IMR-90 (cell line): ENCODE results near the gene SLC5A10. TPM values are rescaled to one million over a fixed set of nuclear protein-coding genes. Genes with fewer than 3 reads are reported as not detected.

Source experiments
- ATAC-seq: fragments of 200-7000 bp; cut with Tn5 transposase; 2 replicates; pipeline ENCODE4 v1.9.1; 2020; ENCODE audit warnings: low read depth, mild to moderate bottlenecking, moderate library complexity
- BruUV-seq: library from RNA; stranded (reverse); fragments of 400-500 nt; replicated peaks from 2 replicates; lab custom pipeline; 2021; lab: Mats Ljungman, UMichigan
- CTCF ChIA-PET: fragments of 300-600 bp; formaldehyde crosslinking; extraction: SDS; loops from one replicate; lab custom pipeline; 2021; ENCODE audit warnings: antibody characterized with exemption; lab: Yijun Ruan, JAX
- POLR2A ChIA-PET: fragments of 300-600 bp; sonication (Branson Sonifier 250); formaldehyde crosslinking; loops from one replicate; lab custom pipeline; 2022; ENCODE audit warnings: antibody characterized with exemption; ENCODE audit not compliant: unreplicated experiment; lab: Charles Lee
- DNase-seq: peaks from one replicate; pipeline ENCODE4 v3.0.0; 2013
- H2AFZ ChIP-seq: replicated peaks from 2 replicates; pipeline ENCODE3; 2013; ENCODE audit warnings: low read length, mild to moderate bottlenecking; ENCODE audit not compliant: poor library complexity
- H2AK5ac ChIP-seq: 2 replicates; pipeline ENCODE4 v1.6.1; 2013; ENCODE audit warnings: low read depth, low read length, inconsistent platforms
- H2AK9ac ChIP-seq: replicated peaks from 2 replicates; pipeline ENCODE3; 2013; ENCODE audit warnings: mild to moderate bottlenecking, low read depth, low read length, moderate library complexity; ENCODE audit not compliant: poor library complexity
- H2BK120ac ChIP-seq: 2 replicates; pipeline ENCODE4 v1.6.1; 2013; ENCODE audit warnings: low read depth, low read length, inconsistent platforms
- H2BK15ac ChIP-seq: 3 replicates; pipeline ENCODE4 v1.6.1; 2013; ENCODE audit warnings: low read depth, low read length, inconsistent platforms
- H2BK20ac ChIP-seq: 2 replicates; pipeline ENCODE4 v1.6.1; 2013; ENCODE audit warnings: low read depth, mild to moderate bottlenecking, inconsistent platforms, low read length, moderate library complexity
- H2BK5ac ChIP-seq: 2 replicates; pipeline ENCODE4 v1.6.1; 2013; ENCODE audit warnings: mild to moderate bottlenecking, low read depth, low read length, inconsistent platforms; ENCODE audit not compliant: poor library complexity, severe bottlenecking
- H3K14ac ChIP-seq: replicated peaks from 2 replicates; pipeline ENCODE4 v1.6.1; 2013; ENCODE audit warnings: low read depth, low read length, inconsistent platforms
- H3K18ac ChIP-seq: 2 replicates; pipeline ENCODE4 v1.6.1; 2013; ENCODE audit warnings: low read depth, low read length, control low read depth
- H3K23ac ChIP-seq: 2 replicates; pipeline ENCODE4 v1.6.1; 2013; ENCODE audit warnings: low read depth, low read length, inconsistent platforms
- H3K27ac ChIP-seq: 2 replicates; pipeline ENCODE4 v1.5.1; 2013; ENCODE audit warnings: mild to moderate bottlenecking, control low read depth, low read length; ENCODE audit not compliant: insufficient read depth
- H3K27me3 ChIP-seq: 2 replicates; pipeline ENCODE4 v1.6.1; 2013; ENCODE audit warnings: low read length; ENCODE audit not compliant: control insufficient read depth, insufficient read depth
- H3K36me3 ChIP-seq: 2 replicates; pipeline ENCODE4 v1.6.1; 2013; ENCODE audit warnings: low read length, mixed read lengths; ENCODE audit not compliant: control insufficient read depth, insufficient read depth
- H3K4ac ChIP-seq: 2 replicates; pipeline ENCODE4 v1.6.1; 2013; ENCODE audit warnings: low read depth, low read length, inconsistent platforms
- H3K4me1 ChIP-seq: 2 replicates; pipeline ENCODE4 v1.6.1; 2013; ENCODE audit warnings: low read length, mixed read lengths; ENCODE audit not compliant: control insufficient read depth, insufficient read depth
- H3K4me2 ChIP-seq: 2 replicates; pipeline ENCODE4 v1.6.1; 2013; ENCODE audit warnings: low read depth, mild to moderate bottlenecking, control low read depth, low read length, moderate library complexity
- H3K4me3 ChIP-seq: 2 replicates; pipeline ENCODE4 v1.5.1; 2013; ENCODE audit warnings: low read depth, mild to moderate bottlenecking, control low read depth, low read length, moderate library complexity; ENCODE audit not compliant: insufficient read depth
- H3K56ac ChIP-seq: 2 replicates; pipeline ENCODE4 v1.6.1; 2013; ENCODE audit warnings: low read length, inconsistent platforms; ENCODE audit not compliant: insufficient read depth; ENCODE audit errors: extremely low read depth
- H3K79me1 ChIP-seq, 2 experiments: 2 replicates each; pipeline ENCODE4 v1.6.1; 2013; ENCODE audit warnings: low read length in 2 of 2, inconsistent platforms in 1 of 2, low read depth in 1 of 2
- H3K9ac ChIP-seq: 2 replicates; pipeline ENCODE4 v1.6.1; 2013; ENCODE audit warnings: low read depth, low read length, control low read depth
- H3K9me1 ChIP-seq: 2 replicates; pipeline ENCODE4 v1.6.1; 2013; ENCODE audit warnings: low read length, inconsistent platforms; ENCODE audit not compliant: insufficient read depth
- H3K9me3 ChIP-seq: 2 replicates; pipeline ENCODE4 v1.6.1; 2013; ENCODE audit warnings: low read length; ENCODE audit not compliant: control insufficient read depth, insufficient read depth
- H4K20me1 ChIP-seq: 2 replicates; pipeline ENCODE4 v1.6.1; 2013; ENCODE audit warnings: low read length, inconsistent platforms; ENCODE audit not compliant: insufficient read depth
- H4K5ac ChIP-seq: 2 replicates; pipeline ENCODE4 v1.6.1; 2013; ENCODE audit warnings: mild to moderate bottlenecking, low read depth, low read length, control low read depth
- H4K8ac ChIP-seq, 2 experiments: 2 replicates each; pipeline ENCODE4 v1.6.1; 2013; ENCODE audit warnings: low read depth in 2 of 2, low read length in 2 of 2, control low read depth in 1 of 2, inconsistent platforms in 1 of 2
- H4K91ac ChIP-seq: 2 replicates; pipeline ENCODE4 v1.6.1; 2013; ENCODE audit warnings: low read depth, low read length, inconsistent platforms; ENCODE audit not compliant: insufficient read depth
- BHLHE40 ChIP-seq: fragments of 150-350 bp; IDR thresholded peaks from 2 replicates; pipeline ENCODE4 v1.6.1; 2016; ENCODE audit warnings: mild to moderate bottlenecking, low read depth, low read length
- CEBPB ChIP-seq: IDR thresholded peaks from 2 replicates; pipeline ENCODE4 v1.6.1; 2012; ENCODE audit warnings: low read depth, low read length, improper control_type of control experiment
- CHD1 ChIP-seq: IDR thresholded peaks from 2 replicates; pipeline ENCODE4 v1.6.1; 2012; ENCODE audit warnings: low read depth, low read length, improper control_type of control experiment
- ELK1 ChIP-seq: fragments of 150-350 bp; IDR thresholded peaks from 2 replicates; pipeline ENCODE4 v1.6.1; 2016; ENCODE audit warnings: low read depth, mild to moderate bottlenecking, low read length, moderate library complexity, borderline replicate concordance
- MAFK ChIP-seq: IDR thresholded peaks from 2 replicates; pipeline ENCODE4 v1.6.1; 2012; ENCODE audit warnings: low read depth, low read length, improper control_type of control experiment
- MAZ ChIP-seq: IDR thresholded peaks from 2 replicates; pipeline ENCODE4 v1.6.1; 2012; ENCODE audit warnings: low read depth, mild to moderate bottlenecking, low read length, improper control_type of control experiment, moderate library complexity, borderline replicate concordance
- MXI1 ChIP-seq: IDR thresholded peaks from 2 replicates; pipeline ENCODE4 v1.6.1; 2012; ENCODE audit warnings: low read depth, mild to moderate bottlenecking, low read length, moderate library complexity, borderline replicate concordance
- NFE2L2 ChIP-seq: fragments of 150-350 bp; IDR thresholded peaks from 2 replicates; pipeline ENCODE4 v1.6.1; 2016; ENCODE audit warnings: low read depth, mild to moderate bottlenecking, low read length
- POLR2A ChIP-seq: IDR thresholded peaks from 2 replicates; pipeline ENCODE4 v1.6.1; 2012; ENCODE audit warnings: mild to moderate bottlenecking, low read depth, low read length
- RAD21 ChIP-seq: IDR thresholded peaks from 2 replicates; pipeline ENCODE4 v1.6.1; 2012; ENCODE audit warnings: low read length, improper control_type of control experiment
- RCOR1 ChIP-seq: IDR thresholded peaks from 2 replicates; pipeline ENCODE4 v1.6.1; 2012; ENCODE audit warnings: mild to moderate bottlenecking, low read length, improper control_type of control experiment; ENCODE audit not compliant: insufficient replicate concordance
- RFX5 ChIP-seq: IDR thresholded peaks from 2 replicates; pipeline ENCODE4 v1.8.0; 2012; ENCODE audit warnings: low read depth, mild to moderate bottlenecking, low read length, moderate library complexity
- SMC3 ChIP-seq: fragments of 150-350 bp; IDR thresholded peaks from 2 replicates; pipeline ENCODE4 v1.6.1; 2016; ENCODE audit warnings: low read depth, mild to moderate bottlenecking, antibody characterized with exemption, low read length, moderate library complexity
- WGBS, 2 experiments: methylation state at CpG; one replicate each; pipeline versions ENCODE4 v1.1.5 to v1.1.7; 2013; ENCODE audit warnings: missing lambda C conversion rate in 2 of 2; ENCODE audit not compliant: insufficient read length in 1 of 2; ENCODE audit errors: extremely low coverage in 2 of 2; 5-methylcytosine and 5-hydroxymethylcytosine counted together
- dilution Hi-C: fragments of 300-500 bp; cut with HindIII; formaldehyde crosslinking; loops from one replicate; pipeline ENCODE4 v1.14.3; 2018; ENCODE audit warnings: low sequenced_read_pairs; ENCODE audit not compliant: unreplicated experiment
- in situ Hi-C: fragments of 300-500 bp; cut with MboI; formaldehyde crosslinking; loops from 3 replicates; pipeline ENCODE4 v1.14.3; 2019; ENCODE audit warnings: low sequenced_read_pairs, inconsistent platforms, mixed read lengths
- intact Hi-C: fragments of 100-400 bp; cut with micrococcal nuclease; formaldehyde crosslinking; loops from 2 replicates; pipeline ENCODE4 v1.10.0; 2022
- polyA plus RNA-seq, 3 experiments: library from polyadenylated mRNA; depleted of rRNA; stranded (reverse); fragments of >200 nt; gene quantifications; 2 replicates each; pipeline ENCODE4 v1.2.3, GENCODE V29; 2012; ENCODE audit warnings: low replicate concordance in 1 of 3
- total RNA-seq: library from RNA; depleted of rRNA; stranded (reverse); fragments of >200 nt; gene quantifications from 2 replicates; pipeline ENCODE4 v1.2.3, GENCODE V29; 2012

SLC5A10 gene
- total and polyA plus RNA-seq, 2 of the 4 experiments (the other 2 are of a cell fraction), result not detected

- ATAC-seq (peak; percentile 17; the same call in 1 of the 2 replicates), DNase-seq (peak; percentile 19)
- Histone ChIP-seq H2BK120ac (no peak overlapping the region), H4K5ac (no peak overlapping the region), H4K20me1 (no peaks in the 10 kb centered on the region), H3K79me1 (no peaks in the 10 kb centered on the region), H3K4me2 (no peak overlapping the region), H2BK15ac (no peak overlapping the region), H3K56ac (no peak overlapping the region), H3K14ac (no peak overlapping the region; the same call in 1 of the 2 replicates), H3K9me3 (no peaks in the 10 kb centered on the region), H3K27me3 (peaks cover 51% of the 10 kb centered on the region), H3K4me3 (no peak overlapping the region), H2AK9ac (no peak overlapping the region), H3K4me1 (peaks cover 5% of the 10 kb centered on the region; the same call in 1 of the 2 replicates), H3K9me1 (no peaks in the 10 kb centered on the region), H3K18ac (no peak overlapping the region), H2BK20ac (no peak overlapping the region), H3K27ac (no peak overlapping the region), H3K9ac (no peak overlapping the region), H3K4ac (no peak overlapping the region), H3K36me3 (no peaks in the 10 kb centered on the region), H2AK5ac (no peak overlapping the region), H2AFZ (no peak overlapping the region), H4K8ac (no peak overlapping the region), H3K23ac (no peak overlapping the region), H2BK5ac (no peak overlapping the region), H4K91ac (no peak overlapping the region)
- no TSS peak for BruUV-seq
- intact Hi-C loops, result no loop called here
- CTCF ChIA-PET, result no interaction called here
- in situ Hi-C loops, result no loop called here
- POLR2A ChIA-PET, result no interaction called here
- no peak for TF ChIP-seq BHLHE40
- no peak for TF ChIP-seq RAD21
- no peak for TF ChIP-seq ELK1
- TF ChIP-seq SMC3, result no peak
- no peak for TF ChIP-seq NFE2L2
- TF ChIP-seq POLR2A, result no peak
- no peak for TF ChIP-seq MXI1
- TF ChIP-seq RCOR1, result no peak
- TF ChIP-seq MAZ, result no peak
- TF ChIP-seq RFX5, result no peak
- no peak for TF ChIP-seq MAFK
- TF ChIP-seq CEBPB, result no peak
- no peak for TF ChIP-seq CHD1
- dilution Hi-C loops, result no loop called here
- no CpG with 5 or more reads among the region's 2 CpGs for WGBS, 2 experiments
These were observed 5.4 kb upstream of the SLC5A10 start for GRCh38 chr17:18946536-18946935.
